DOHH2 (cell line): ENCODE measurements around the gene WWOX.

Experiments used
- H3F3A ChIP-seq: fragments of 200-600 bp; sonication (generic), shearing (Covaris generic); 2 replicates; pipeline ENCODE4 v1.6.0; 2016; ENCODE audit warnings: antibody characterized with exemption, mild to moderate bottlenecking; ENCODE audit not compliant: control insufficient read depth, insufficient read depth
- H3K27ac ChIP-seq: fragments of 200-600 bp; sonication (generic); 2 replicates; pipeline ENCODE4 v1.5.1; 2014; ENCODE audit warnings: low read depth, mild to moderate bottlenecking, low read length, moderate library complexity
- H3K27me3 ChIP-seq: fragments of 200-600 bp; sonication (generic); 2 replicates; pipeline ENCODE4 v1.6.1; 2014; ENCODE audit warnings: mild to moderate bottlenecking, low read length, mixed read lengths; ENCODE audit not compliant: control insufficient read depth
- H3K36me3 ChIP-seq: fragments of 200-600 bp; sonication (generic); 2 replicates; pipeline ENCODE4 v1.6.1; 2014; ENCODE audit warnings: mild to moderate bottlenecking, low read length, moderate library complexity, mixed read lengths; ENCODE audit not compliant: control insufficient read depth
- H3K4me1 ChIP-seq: fragments of 200-600 bp; sonication (generic); 2 replicates; pipeline ENCODE4 v1.6.1; 2014; ENCODE audit warnings: mild to moderate bottlenecking, low read length, mixed read lengths; ENCODE audit not compliant: control insufficient read depth
- H3K4me2 ChIP-seq: fragments of 200-600 bp; sonication (generic); 2 replicates; pipeline ENCODE4 v1.6.0; 2014; ENCODE audit warnings: mild to moderate bottlenecking, low read length, moderate library complexity
- H3K4me3 ChIP-seq: fragments of 200-600 bp; sonication (generic); 2 replicates; pipeline ENCODE4 v1.5.1; 2014; ENCODE audit warnings: mild to moderate bottlenecking, low read length, mixed read lengths
- H3K79me2 ChIP-seq: fragments of 200-600 bp; sonication (generic); 2 replicates; pipeline ENCODE4 v1.6.1; 2014; ENCODE audit warnings: mild to moderate bottlenecking, low read length, mixed read lengths; ENCODE audit not compliant: control insufficient read depth
- H3K9me2 ChIP-seq: fragments of 200-600 bp; sonication (generic); replicated peaks from 2 replicates; pipeline ENCODE4 v1.6.1; 2014; ENCODE audit warnings: mild to moderate bottlenecking, low read length, mixed read lengths; ENCODE audit not compliant: control insufficient read depth
- H3K9me3 ChIP-seq: fragments of 200-600 bp; sonication (generic); 2 replicates; pipeline ENCODE4 v1.6.1; 2014; ENCODE audit warnings: antibody characterized with exemption, low read length, mixed read lengths; ENCODE audit not compliant: control insufficient read depth, insufficient read depth
- H4K20me1 ChIP-seq: fragments of 200-600 bp; sonication (generic); 2 replicates; pipeline ENCODE4 v1.6.0; 2014; ENCODE audit warnings: low read depth, mild to moderate bottlenecking, antibody characterized with exemption, low read length, moderate library complexity; ENCODE audit not compliant: control insufficient read depth, insufficient read depth
- CTCF ChIP-seq: fragments of 200-600 bp; sonication (generic); IDR thresholded peaks from one replicate; pipeline ENCODE4 v1.5.1; 2014; ENCODE audit warnings: antibody characterized with exemption, mild to moderate bottlenecking, low read depth, low read length; ENCODE audit not compliant: poor library complexity, severe bottlenecking
- EZH2phosphoT487 ChIP-seq: fragments of 200-600 bp; sonication (generic); IDR thresholded peaks from 2 replicates; pipeline ENCODE4 v1.6.1; 2017; ENCODE audit warnings: borderline replicate concordance, mild to moderate bottlenecking, antibody characterized with exemption, low read length, moderate library complexity, mixed read lengths

Gene WWOX

DNA sequence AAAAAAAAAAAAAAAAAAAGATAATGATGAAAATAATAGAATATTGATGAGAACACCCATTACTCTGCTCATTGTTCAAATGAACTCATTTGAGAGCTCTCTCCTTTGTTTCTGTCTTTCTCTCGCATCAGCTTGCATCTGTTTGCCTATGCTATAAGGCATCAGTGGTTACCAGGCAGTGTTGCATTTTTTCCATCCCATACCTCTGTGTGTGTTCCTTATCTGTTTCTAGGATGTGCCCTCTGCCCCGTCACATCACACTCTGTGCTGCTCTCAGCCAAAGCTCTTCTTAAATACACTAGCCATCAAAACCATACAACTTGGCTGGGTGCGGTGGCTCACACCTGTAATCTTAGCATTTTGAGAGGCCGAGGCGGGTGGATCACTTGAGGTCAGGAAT lies 568.2 kb downstream of the WWOX start:
- no peaks in the 10 kb centered on the region for H3K27me3 ChIP-seq
- no peaks in the 10 kb centered on the region for H3K9me2 ChIP-seq
- H3F3A ChIP-seq = no peaks in the 10 kb centered on the region
- no peaks in the 10 kb centered on the region for H3K9me3 ChIP-seq
- no peak overlapping the region for H3K27ac ChIP-seq
- no peaks in the 10 kb centered on the region for H3K79me2 ChIP-seq
- no peaks in the 10 kb centered on the region for H3K36me3 ChIP-seq
- H3K4me1 ChIP-seq = no peaks in the 10 kb centered on the region
- H4K20me1 ChIP-seq = no peaks in the 10 kb centered on the region
- H3K4me3 ChIP-seq = no peak overlapping the region
- TF ChIP-seq CTCF (no peak), EZH2phosphoT487 (no peak)
- H3K4me2 ChIP-seq = no peak overlapping the region

GRCh38 chr16:78668393-78668792 lies 568.9 kb downstream of the WWOX start:
- H3K36me3 ChIP-seq = no peaks in the 10 kb centered on the region
- no peaks in the 10 kb centered on the region for H4K20me1 ChIP-seq
- no peaks in the 10 kb centered on the region for H3K9me2 ChIP-seq
- H3K4me1 ChIP-seq = no peaks in the 10 kb centered on the region
- H3K9me3 ChIP-seq = no peaks in the 10 kb centered on the region
- H3K4me2 ChIP-seq = no peak overlapping the region
- no peak overlapping the region for H3K27ac ChIP-seq
- no peak overlapping the region for H3K4me3 ChIP-seq
- TF ChIP-seq CTCF = no peak
- no peak for TF ChIP-seq EZH2phosphoT487
- H3F3A ChIP-seq = no peaks in the 10 kb centered on the region
- H3K27me3 ChIP-seq = no peaks in the 10 kb centered on the region
- H3K79me2 ChIP-seq = no peaks in the 10 kb centered on the region

DNA sequence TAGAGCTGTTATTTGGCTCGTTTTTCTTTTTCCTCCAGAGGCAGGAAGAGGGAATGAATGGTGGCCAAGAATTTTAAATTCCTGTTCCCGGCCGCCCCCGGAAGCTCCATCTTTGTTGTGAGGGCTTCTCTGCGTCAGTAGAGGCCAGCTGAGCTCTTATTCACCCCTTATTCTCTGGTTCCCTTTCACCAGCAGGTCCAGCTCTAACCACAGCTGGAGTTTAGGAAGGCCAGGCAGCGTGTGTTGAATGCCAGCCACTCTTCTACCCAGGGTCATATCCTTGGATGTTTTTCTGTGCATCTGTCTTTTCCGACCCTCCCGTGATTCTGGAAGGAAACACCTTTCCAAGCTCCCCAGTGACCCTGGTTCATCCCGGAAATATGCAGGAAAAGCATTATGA lies 570.5 kb downstream of the WWOX start:
- Histone ChIP-seq H4K20me1 (no peaks in the 10 kb centered on the region), H3K4me3 (no peak overlapping the region), H3F3A (no peaks in the 10 kb centered on the region), H3K27ac (no peak overlapping the region), H3K79me2 (no peaks in the 10 kb centered on the region), H3K4me1 (no peaks in the 10 kb centered on the region), H3K4me2 (no peak overlapping the region), H3K36me3 (no peaks in the 10 kb centered on the region), H3K9me2 (no peaks in the 10 kb centered on the region), H3K27me3 (no peaks in the 10 kb centered on the region), H3K9me3 (no peaks in the 10 kb centered on the region)
- TF ChIP-seq EZH2phosphoT487 (no peak), CTCF (no peak)
